Stimulated activated CD4-positive, alpha-beta T cell treated with anti-CD3 and anti-CD28 coated beads, Interleukin-15, amount 100 ng/mL, for 1 hour (primary cell): ENCODE data around the gene ZNF480.
"Not testable (repeated sequence)": the region's sequence is repeated elsewhere in the genome, so short reads cannot be mapped to it uniquely, and the experiment has no call there.

Source experiments
- DNase-seq, 2 donors: peaks; one replicate each; pipeline ENCODE4 v3.0.0-alpha.2; 2020; ENCODE audit warnings: low read depth in 1 of 2, low spot score in 1 of 2

The ZNF480 gene

DNA sequence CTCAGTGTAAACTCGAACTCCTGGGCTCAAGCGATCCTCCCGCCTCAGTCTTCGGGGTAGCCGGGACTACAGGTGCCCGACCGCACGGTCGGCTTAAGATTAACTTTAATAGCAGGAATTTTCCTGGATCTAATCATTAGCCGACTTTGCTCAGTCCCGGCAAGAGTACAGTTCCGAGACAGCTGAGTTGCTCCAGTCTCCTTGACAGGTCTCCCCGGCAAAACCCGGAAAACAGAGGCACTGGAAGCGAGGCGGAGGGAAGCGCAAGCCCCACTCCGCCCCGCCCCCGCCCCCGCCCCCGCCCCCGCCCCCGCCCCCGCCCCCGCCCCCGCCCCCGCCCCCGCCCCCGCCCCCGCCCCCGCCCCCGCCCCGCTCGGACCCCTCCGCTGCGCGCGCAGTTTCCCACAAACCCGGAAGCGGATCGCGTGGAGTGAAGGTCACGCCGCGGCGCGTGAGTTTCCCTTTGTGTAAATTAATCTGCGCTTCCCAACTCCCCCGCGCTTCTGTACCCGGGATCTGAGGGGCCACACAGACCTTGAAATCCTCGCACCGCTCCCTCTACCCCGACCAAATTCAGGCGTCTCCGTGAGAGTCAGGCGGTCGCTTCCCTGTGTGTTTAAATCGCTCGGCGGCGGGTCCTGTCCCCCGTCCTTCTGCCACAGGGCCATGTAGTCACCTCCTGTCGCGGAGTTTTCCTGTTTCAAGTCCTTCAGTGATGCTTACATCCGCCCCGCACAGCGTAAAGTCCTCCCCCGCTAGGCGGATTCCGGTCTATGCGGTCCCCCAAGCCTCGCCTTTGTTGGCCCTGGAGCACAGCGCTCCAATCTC, at the start of gene ZNF480:
Gene ZNF480, plus strand, starts transcription at position 397 of the 828 bp plus-strand sequence. CDS start 3,244 bp downstream, outside the sequence.
- DNase-seq: peak; percentile 59 to 73

DNA sequence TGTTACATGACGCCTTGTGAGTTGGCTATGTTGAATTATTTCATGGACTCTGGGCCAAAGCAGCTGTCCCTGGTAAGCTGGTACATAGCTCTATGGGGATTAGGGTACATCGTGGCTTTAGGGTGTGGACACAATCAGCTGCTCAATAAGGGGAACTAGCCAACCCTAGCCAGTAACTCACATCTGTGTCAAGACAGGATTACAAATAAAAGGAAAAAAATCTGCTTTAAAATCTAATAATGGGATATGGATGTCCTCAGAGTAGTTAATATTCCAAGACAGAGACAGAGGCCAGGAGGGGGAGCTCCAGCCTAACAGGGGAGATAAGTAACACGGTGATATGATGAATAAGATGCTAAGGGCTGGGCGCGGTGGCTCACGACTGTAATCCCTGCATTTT, 48.7 kb upstream of the ZNF480 start:
- DNase-seq: peak in 1 of 2 donors; percentile 37

- no peak for DNase-seq
These were observed 38.5 kb upstream of the ZNF480 start for GRCh38 chr19:52258426-52258825.

DNA sequence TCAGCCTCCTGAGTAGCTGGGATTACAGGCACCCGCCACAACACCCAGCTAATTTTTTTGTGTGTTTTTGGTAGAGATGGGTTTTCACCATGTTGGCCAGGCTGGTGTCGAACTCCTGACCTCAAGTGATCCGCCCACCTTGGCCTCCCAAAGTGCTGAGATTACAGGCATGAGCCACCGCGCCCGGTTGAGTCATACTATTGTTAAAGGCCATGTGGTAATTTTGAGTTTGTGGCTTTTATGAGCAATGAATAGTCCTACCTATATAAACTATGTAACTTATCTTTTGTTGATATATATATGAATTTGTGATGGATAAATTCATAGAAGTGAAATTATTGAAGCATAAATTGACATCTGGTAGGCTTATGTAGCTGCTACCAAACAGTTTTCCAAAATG, 31.4 kb upstream of the ZNF480 start:
- DNase-seq: not testable (repeated sequence)

DNA sequence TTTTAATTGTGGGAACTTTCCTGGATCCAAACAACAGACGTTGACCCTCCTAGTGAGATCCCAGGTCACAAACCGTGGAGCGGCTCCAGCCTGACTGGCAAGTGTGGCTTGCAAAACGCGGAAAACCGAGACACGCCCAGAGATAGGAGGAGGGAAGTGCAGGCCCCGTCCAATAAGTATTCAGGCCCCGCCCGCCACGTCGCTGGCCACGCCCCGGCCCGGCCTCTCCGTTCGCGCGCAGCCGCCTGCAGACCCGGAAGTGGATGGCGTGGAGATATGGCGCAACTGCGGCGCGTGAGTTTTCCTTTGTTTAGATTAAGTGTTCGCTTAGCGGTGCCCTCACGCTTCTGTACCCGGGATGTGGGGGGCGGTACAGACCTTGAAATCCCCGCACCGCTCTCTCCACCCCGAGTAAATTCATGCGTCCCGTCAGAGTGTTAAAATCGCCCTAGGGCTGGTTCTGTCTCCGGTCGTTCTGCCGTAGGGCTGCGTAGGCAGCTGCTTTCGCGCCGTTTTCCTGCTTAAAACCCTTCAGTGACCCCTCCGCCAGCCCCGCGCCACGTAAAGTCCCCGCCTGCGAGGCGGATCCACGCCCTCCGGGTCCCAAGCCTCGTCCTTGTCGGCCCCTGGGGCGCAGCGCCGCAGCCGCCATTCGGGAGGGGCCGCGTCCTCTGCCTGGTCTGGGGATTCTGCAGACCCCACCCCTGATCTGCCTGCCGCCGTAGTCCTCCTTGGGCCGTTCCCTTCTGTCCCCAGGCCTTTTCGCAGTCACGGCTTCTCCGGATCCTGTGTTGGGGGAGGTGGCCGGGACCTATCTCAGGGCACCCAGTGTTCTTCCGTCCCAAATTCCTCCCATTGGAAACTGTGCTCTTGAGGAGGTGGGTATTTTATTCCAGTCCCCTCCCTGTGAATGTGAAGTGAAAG, 27.4 kb upstream of the ZNF480 start, which contains the start of gene ZNF766:
Gene ZNF766, plus strand, starts transcription at position 250 of the 924 bp plus-strand sequence. Its CDS starts 27 bp downstream, at position 277.
- peak; percentile 95 to 98 for DNase-seq

- DNase-seq: no peak
These were observed 26.6 kb upstream of the ZNF480 start for GRCh38 chr19:52270266-52270885.

GRCh38 chr19:52273301-52273700, 23.7 kb upstream of the ZNF480 start:
- DNase-seq: no peak

DNA sequence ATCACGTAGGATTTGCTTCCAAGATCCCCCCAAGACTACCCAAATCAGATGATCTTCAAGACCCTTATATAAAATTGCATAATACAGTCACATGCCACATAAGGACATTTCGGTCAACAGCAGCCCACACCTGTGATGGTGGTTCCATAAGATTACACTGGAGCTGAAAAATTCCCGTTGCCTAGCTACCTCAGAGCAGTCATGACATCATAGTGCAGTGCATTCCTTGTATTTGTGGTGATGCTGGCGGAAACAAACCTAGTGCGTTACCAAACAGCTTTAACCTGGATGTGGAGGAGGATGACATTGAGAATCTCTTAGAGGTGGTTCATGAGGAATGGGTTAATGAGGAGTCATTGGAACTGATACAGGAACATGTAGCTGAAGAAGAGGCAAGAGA, 22.8 kb upstream of the ZNF480 start:
- no peak for DNase-seq

GRCh38 chr19:52275988-52276387, 21.0 kb upstream of the ZNF480 start:
- no peak for DNase-seq

DNA sequence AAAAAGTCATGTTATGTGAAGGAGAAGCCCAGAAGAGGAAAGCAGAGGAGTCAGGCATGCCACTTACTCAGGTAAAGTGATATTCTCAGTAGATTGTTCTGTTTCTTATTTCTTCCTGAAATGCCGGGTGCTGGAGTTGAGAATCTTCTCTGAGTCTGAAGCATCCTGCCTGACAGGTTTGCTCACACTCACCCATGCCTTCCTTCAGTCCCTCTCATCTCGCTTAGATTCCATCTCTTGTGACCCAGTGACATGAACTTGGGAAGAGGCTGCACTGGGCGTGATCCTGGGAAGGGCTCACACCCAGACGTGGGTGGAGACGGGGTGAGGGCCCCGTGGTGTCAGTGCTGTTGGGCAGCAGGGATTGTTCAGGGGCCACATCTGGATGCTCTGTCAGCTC, 19.5 kb upstream of the ZNF480 start:
- DNase-seq: no peak

- no peak for DNase-seq
These were observed 10.7 kb upstream of the ZNF480 start for GRCh38 chr19:52286256-52286655.

- no peak for DNase-seq
These were observed 5.2 kb upstream of the ZNF480 start for GRCh38 chr19:52291781-52292180.

DNA sequence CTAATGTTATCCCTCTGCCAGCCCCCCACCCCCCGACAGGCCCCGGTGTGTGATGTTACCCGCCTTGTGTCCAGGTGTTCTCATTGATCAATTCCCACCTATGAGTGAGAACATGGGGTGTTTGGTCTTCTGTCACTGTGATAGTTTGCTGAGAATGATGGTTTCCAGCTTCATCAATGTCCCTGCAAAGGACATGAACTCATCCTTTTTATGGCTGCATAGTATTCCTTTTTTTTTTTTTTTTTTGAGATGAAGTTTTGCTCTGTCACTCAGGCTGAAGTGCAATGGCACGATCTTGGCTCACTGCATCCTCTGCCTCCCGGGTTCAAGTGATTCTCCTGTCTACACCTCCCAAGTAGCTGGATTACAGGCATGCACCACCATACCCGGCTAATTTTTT, 4.0 kb upstream of the ZNF480 start:
- DNase-seq: not testable (repeated sequence)

- no peak for DNase-seq
These were observed 583 bp upstream of the ZNF480 start for GRCh38 chr19:52296400-52296772.

DNA sequence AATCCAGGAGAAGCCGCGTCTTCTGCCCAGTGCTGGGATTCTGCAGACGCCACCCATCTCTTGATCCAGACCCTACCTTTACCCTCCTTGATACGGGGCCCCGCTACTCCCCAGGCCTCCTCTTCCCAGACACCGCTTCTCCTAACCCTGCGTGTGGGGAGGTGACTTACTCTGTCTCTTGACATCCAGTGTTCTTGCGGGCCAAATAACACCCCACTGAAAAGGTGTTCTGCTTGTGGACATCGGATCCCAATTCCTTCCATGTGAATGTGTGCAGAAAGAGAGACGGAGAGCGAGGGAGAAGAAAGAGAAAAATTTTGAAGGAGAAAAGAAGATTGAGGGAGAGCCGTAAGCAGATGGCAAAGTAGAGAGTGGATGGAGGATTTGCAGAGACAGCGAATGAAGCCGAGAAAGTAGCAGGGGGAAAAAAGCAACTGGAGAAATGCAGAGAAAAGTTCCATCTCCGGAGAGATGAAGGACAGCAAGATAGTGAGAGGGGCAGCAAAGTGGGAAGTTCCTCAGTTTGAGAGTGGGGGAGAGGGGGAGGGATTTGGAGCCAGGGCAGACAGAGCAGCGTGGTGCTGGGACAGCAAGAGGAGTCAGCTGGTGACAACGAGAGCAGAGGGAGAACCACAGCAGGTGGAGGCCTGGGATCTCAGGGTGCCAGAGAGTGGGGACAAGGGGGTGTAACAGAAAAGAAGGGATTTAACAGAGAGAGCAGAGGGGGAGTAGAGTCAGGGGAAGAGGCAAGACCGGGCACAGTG, 814 bp downstream of the ZNF480 start:
- no peak for DNase-seq

- no peak for DNase-seq
These were observed 10.3 kb downstream of the ZNF480 start for GRCh38 chr19:52307275-52307674.

DNA sequence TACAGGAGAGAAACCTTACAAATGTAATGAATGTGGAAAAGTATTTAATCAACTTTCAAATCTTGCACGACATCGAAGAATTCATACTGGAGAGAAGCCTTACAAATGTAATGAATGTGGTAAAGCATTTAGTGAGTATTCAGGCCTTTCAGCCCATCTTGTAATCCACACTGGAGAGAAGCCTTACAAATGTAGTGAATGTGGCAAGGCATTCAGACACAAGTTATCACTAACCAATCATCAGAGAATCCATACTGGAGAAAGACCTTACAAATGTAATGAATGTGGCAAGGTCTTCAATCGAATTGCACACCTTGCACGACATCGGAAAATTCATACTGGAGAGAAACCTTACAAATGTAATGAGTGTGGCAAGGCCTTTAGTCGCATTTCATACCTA, 25.5 kb downstream of the ZNF480 start:
- no peak for DNase-seq

DNA sequence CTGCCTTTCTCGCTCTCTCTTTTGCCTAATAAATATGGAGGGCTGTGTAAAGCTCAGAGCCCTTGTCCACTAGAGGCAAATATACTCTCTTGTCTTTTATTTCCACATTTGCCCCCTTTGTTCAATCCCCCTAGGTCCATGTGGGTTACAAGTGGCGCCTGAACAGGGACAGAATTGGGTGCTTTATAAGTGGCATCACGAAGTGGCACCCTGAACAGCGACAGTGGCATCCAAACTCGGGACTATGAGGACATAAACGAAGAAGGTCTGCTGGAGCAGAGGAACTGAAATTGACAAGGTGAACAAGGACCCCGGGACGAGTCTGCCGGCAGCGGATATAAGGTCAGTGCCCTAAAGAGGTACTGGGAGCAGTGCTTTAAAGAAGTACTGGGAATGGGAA, 34.8 kb downstream of the ZNF480 start:
- DNase-seq: no peak

- DNase-seq: no peak
These were observed 38.8 kb downstream of the ZNF480 start for GRCh38 chr19:52335768-52336116.

DNA sequence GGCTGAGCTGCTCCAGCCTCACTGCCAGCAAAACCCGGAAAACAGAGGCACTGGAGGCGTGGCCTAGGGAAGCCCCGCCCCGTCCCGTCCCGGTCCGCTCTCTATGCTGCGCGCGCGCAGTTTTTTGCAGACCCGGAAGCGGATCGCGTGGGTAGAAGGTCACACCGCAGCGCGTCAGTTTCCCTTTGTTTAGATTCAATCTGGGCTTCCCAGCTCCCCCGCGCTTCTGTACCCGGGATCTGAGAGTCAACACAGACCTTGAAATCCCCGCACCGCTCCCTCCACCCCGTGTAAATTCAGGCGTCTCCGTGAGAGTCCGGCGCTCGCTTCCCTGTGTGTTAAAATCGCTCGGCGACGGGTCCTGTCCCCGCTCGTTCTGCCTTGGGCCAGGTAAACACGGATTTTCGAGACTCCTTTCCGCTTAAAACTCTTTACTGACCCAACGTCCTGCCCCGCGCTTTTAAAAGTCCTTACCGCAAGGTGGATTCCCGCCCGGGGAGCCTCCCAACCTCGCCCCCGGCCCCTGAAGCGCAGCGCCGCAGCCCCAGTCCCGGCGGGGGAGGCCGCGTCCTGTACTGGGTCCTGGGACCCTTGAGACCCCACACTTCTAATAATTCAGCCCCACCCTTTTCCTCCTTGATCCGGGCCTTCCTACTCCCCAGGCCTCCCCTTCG, 39.3 kb downstream of the ZNF480 start, which contains the start of gene ZNF610:
Gene ZNF610, plus strand, starts transcription at position 127 of the 674 bp plus-strand sequence. CDS start 12,930 bp downstream, outside the sequence.
- peak; percentile 77 to 83 for DNase-seq
